ENCODE measurements around the gene KLHDC9.
"Not testable (repeated sequence)": the region's sequence is repeated elsewhere in the genome, so short reads cannot be mapped to it uniquely, and the experiment has no call there.

The KLHDC9 gene, protein sequence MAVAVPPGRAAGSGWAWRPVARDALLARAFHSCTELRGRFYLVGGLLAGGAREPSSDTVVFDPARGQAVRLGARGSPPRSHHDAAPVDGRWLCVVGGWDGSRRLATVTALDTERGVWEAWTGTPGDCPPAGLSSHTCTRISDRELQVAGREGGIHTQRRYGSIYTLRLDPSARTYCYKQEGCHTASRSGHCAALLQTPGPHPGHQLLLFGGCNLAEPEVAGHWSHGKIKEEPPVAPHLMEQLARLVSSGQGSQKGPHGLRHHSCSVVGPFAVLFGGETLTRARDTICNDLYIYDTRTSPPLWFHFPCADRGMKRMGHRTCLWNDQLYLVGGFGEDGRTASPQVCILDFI
- 0.07 to 1.2 (median 0.82) reads per million in 3 experiments for total RNA-seq

DNA sequence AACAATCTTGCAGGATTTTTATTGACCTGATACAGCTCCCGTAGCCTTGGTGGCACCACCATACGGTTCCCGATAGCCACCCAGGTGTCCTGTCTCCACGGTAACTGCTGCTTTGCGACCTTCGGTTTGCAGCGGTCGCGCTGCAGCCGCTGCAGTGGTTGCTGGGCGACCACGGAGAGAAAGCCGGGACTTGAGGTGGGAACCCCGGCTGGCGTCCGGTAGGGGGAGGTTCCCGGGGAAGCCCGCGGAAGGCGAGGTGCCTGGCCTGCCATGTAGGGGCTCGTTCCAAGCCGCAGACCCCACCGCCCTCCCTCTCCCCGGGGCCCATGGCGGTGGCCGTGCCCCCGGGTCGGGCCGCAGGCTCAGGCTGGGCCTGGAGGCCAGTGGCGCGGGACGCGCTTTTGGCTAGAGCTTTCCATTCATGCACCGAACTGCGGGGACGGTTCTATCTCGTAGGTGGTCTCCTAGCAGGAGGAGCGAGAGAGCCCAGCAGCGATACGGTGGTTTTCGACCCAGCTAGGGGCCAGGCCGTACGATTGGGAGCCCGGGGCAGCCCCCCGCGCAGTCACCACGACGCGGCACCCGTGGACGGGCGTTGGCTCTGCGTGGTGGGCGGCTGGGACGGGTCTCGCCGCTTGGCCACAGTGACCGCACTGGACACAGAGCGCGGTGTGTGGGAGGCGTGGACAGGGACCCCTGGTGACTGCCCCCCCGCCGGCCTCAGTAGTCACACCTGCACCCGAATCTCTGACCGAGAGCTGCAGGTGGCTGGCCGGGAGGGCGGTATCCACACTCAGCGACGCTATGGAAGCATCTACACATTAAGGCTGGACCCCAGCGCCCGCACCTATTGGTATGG is at the start of gene KLHDC9:
Gene KLHDC9 (plus strand): TSS at position 152 of the 859 bp plus-strand sequence. CDS start 175 bp downstream, at position 327.
- DNase-seq, result peak; percentile 62

DNA sequence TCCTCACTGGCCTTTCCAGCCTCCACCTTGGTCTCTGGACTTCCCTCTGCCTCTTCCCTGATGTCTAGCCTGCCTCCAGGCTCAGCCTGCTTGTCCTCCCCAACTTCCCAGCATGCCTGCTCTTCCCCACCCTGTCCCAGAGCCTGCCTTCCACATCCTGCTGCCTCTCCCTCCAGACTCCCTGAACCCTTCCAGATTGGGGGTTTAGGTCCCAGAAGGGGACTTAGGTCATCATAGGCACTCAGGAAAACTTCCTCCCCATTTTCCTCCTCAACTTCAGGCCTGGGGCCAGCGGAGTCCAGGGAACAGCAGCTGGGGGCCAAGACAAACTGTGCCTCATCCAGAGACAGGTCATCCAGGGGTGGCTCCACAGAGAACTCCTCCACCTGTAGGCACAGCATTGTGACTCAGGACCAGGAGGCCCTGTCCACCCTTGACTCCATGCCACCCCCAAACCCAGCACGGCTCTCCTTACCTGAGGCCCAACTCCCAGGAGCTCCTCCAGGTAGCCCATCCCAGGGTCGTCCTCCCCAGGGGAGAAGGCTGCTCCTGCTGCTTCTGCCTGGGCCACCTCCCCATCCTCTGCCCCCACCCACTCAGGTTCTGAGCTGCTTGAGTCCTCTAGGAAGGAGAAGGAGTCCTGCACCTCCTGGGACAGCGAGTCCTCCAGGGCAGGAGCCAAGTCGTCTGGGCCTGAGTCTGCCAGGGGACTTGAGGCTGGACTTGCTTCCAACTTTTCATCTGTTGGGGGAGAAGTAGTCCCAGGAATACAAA is 49.0 kb upstream of the KLHDC9 start:
- DNase-seq, result no peak

DNA sequence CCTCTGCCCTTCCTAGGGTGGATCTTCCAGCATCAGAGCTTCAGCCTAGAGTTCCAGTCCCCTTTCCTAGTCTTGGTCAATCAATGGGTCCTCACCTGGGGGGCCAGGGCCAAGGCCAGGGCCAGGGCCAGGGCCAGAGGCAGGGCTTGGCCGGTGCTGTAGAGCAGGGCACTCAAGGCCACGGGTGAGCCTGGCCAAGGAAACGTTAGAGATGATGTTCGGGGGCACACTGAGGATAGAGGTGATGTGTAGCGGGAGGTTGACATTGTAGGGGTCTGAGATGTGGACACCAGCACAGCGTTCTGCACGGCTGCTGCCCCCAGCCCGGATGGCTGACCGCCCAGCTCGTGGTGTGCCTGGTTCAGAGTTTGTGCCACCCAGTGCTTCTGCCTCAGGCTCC is 46.9 kb upstream of the KLHDC9 start:
- DNase-seq, result no peak

DNA sequence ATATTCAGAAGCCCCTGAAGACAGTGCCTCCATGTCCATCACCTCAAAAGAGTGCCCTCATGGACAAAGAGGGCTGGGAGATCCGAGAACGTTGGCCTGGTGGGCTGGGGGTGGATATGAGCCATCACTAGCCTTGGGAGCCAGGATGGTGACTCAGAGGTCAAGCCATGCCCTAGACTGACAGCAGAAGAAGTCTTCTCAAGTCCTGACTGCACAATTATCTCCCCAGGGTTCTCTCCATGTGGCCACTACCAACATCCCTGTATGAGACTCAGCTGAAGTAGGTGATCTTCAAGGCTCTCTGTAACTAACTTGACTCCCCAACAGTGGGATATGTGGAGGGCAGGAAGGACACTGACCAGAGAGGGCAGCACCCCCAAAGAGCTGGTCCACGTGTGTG is 45.3 kb upstream of the KLHDC9 start:
- no peak for DNase-seq

DNA sequence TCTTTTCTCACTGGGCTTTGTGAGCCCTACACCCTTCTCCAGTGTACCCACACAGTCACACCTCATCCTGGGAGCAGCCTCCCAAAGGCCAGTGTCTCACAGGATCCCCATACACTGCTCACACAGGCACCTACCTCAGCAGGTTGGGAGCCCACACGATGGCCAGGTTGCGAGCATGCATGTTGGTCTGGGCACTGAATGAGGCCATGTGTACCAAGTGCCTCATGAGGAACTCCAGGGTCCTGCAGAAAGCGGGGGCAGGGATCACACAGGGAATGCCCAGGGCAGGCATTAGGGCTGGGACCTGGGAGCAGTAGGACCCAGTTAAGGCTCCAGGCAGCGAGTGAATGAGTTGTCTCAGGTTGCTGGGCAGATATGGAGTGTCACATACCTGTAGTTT is 43.9 kb upstream of the KLHDC9 start:
- no peak for DNase-seq

DNA sequence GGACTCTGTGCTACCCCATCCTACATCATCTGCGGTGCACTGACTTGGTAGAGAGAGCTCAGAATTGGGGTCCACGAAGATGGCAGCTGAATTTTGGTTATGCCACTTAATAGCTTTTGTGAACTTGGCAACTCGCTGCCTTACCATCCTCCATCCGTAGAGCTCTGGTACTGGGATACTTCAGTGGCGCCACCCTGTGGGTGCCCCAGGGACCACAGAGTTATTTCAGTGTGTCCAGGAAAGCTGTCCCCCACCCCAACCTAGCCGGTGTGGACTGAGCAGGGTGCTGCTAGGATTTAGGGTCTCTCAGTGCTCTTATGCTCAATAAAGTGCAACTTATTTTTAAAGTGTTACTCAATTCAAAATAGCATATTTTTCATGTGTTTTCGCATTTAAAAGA is 43.4 kb upstream of the KLHDC9 start:
- no peak for DNase-seq

DNA sequence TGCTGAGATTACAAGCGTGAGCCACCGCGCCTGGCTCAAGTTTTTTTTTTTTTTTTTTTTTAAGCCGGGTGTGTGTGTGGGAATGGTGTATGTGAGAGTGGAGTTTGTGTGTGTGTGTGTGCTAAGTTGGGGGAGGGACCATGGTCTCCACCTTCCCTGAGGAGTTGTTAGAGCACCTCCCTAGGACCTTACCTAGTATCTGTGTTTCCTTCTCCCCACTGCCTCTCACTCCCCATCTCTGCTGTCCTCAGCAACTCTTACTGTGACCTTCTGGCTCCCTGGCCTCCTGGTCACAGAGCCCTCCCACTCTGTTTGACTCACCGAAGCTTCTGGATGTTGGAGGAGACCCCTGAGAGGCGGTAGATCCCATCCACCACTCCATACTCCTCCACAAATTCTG is 38.9 kb upstream of the KLHDC9 start:
- no peak for DNase-seq

DNA sequence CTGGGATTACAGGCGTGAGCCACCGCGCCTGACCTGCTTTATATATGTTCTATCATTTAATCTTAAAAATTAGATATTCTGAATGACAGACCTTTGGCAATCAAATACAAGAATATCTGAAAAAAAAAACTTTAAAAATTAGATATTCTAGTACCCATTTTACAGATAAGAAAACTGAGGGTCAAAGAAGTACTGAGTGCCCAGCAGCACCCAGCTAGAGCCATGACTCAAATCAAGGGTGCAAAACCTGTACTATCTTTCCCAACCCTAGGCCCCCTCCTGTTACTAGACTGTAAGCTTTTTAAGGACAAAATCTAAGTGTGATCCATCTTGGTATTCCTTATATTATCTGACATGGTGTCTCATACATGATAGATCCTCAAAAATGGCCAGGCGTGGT is 36.7 kb upstream of the KLHDC9 start:
- no peak for DNase-seq

DNA sequence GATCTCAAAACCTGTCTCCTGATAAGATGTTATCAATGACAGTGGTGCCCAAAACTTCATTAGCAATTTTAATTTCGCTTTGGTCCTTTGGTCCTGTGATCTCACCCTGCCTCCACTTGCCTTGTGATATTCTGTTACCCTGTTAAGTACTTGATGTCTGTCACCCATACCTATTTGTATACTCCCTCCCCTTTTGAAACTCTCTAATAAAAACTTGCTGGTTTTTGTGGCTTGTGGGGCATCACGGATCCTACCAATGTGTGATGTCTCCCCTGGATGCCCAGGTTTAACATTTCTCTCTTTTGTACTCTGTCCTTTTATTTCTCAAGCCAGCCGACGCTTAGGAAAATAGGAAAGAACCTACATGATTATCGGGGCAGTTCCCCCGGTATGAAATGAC is 34.2 kb upstream of the KLHDC9 start:
- not testable (repeated sequence) for DNase-seq

DNA sequence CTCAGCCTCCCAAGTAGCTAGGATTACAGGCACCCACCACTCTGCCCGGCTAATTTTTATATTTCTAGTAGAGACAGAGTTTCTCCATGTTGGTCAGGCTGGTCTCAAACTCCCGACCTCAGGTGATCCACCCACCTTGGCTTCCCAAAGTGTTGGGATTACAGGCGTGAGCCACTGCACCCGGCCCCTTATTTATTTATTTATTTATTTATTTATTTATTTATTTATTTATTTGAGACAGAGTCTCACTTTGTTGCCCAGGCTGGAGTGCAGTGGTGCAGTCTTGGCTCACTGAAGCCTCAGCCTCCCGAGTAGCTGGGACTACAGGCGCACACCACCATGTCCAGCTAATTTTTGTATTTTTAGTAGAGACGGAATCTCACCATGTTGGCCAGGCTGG is 32.5 kb upstream of the KLHDC9 start:
- not testable (repeated sequence) for DNase-seq

DNA sequence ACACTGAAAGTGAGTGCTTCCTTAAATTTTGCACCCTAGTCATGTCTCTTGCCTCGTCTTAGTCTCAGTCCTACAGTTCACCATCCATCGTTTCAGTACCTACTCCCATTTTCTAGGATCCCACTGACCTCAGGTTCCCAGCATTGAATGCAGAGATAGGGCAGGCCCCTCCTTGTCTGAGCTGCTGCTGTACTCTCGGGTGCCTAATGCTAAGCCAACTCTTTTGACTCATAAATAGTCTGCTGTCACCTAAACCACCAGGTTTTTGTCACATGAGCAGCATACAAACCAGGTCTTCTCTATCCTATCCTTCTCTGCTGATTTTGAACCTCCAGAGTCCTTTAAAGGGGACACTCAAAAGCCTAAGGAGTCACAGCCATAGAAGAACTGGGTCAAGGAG is 31.5 kb upstream of the KLHDC9 start:
- DNase-seq, result no peak

DNA sequence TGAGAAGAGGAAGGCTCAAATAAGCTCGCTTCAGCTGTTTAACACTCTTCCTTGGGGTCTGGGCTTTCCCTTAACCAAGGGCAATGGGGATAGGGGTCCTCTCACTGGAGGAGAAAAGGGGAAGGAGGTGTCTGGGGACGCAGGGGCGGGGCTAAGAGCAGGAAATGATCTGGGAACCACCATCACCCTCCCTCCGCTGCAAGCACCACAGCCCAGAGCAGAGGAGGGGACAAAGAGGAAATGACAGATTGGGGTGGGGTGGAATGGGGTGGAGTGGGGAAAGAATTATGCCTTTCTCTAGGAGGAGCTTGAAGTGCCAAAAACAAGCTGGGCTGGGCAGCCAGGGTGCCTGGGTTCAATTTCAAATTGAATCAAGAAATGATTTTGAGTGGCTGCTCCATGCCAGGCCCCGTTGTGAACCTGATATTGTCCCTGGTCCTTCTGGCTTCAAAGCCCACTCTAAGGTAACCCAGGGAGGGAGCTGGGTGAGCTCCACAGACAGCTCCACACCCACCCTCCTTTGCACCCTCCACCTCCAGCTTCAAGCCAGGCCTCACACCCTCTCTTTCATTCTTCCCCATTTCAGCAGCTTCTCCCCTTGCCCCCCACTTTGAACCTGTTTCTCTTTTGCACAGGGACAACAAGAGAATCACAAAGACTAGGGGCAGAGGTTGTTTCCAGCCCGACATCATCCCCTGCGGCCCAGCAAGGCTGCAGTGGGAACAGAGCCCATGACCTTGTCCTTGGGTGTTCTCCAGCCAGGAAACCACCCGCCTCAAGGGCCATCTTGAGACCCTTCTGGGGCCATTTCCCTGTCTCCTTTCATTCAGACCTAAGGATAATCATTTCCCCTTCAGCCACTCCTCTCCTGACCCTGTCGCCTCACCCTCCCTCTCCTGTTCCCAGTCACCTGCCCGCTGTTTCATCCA is 29.6 kb upstream of the KLHDC9 start:
- DNase-seq, result peak; percentile 84

DNA sequence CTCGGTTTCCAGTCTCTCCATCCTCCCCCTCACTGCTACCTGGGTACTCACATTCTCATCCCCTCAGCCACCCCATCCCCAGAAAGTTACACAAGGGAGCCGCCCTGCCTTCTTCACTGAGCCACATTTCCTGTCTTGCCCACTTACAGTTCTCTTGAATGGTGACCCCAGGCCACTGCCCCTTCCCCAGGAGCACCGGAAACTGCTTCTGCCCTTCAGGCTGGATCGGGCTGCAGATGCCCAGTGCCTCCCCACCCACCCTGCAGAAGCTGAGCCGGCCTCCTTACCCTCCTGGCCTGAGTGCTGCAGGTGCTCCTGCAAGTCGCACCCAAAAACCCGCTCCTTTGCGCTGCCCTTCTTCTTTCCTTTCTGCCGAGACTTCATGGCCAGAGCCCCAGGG is 28.9 kb upstream of the KLHDC9 start:
- DNase-seq, result peak; percentile 12

DNA sequence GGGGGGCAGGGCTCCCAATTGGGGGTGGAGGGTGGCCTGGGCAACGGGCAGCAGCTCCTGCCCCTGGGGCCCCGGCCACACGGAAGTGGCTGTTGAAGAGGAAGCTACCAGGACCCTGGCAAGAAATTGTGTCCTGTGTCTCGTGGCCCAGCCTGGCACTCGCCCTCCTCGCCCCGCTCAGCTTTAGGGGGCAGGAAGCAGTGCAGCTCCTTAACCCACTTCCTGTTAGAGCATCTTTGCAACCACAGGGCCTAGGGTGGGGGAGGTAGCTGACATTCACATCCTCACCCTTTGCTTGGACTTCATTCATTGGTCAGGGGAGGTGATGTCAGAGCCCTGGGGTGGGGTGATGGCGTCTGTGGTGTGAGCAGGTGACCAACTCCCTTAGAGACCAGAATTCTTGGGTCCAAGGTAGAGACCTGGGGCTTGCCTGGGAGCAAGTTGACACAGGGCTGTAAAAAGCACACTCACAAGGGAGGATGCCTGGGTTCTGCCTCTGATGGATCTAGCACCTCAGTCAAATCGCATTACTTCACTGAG is 28.4 kb upstream of the KLHDC9 start, which contains the start of gene ARHGAP30:
Gene ARHGAP30 (minus strand): TSS at position 161 of the 540 bp plus-strand sequence. CDS start 267 bp downstream, outside the sequence.
- peak; percentile 88 for DNase-seq

DNA sequence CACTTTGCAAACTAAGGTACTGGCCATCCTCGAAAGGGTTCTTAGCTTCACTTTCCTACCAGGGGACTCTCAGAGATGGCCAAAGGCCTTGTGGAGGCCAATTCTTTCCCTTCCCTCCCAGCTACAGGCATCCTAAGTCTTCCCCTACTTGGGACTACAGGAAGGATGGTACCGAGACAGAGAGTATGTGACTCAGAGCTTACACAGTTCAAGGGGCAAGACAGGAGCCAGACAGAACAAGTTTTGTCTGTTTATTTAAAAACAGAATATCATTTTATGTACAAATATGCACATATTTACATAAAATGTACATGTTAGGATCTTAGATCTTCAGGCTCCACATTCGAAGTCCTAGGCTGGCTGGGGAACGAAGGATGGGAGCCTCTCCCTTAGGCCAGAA is 27.4 kb upstream of the KLHDC9 start:
- no peak for DNase-seq

DNA sequence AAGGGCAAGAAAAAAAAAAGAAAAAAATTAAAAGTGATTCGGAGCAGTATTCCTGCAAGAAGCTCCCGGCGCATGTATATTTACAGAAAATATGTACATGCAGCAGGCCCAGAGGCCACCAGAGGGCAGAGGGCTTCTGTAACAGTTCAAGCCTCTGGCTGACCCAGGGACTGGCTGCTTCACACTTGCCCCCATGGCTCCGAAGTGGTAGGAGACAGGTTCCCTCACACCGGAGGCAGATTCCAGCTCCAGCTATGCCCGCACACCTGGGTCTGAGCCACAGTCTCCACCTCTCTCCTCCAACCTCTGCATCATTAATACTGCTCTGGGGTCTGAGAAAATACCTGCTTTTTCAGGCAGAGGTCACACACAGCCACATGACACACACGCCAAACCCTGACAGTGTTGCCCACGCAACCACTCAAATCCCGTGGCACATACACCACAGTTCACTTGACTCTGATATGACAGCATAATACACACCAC is 26.2 kb upstream of the KLHDC9 start:
- DNase-seq, result peak; percentile 30

DNA sequence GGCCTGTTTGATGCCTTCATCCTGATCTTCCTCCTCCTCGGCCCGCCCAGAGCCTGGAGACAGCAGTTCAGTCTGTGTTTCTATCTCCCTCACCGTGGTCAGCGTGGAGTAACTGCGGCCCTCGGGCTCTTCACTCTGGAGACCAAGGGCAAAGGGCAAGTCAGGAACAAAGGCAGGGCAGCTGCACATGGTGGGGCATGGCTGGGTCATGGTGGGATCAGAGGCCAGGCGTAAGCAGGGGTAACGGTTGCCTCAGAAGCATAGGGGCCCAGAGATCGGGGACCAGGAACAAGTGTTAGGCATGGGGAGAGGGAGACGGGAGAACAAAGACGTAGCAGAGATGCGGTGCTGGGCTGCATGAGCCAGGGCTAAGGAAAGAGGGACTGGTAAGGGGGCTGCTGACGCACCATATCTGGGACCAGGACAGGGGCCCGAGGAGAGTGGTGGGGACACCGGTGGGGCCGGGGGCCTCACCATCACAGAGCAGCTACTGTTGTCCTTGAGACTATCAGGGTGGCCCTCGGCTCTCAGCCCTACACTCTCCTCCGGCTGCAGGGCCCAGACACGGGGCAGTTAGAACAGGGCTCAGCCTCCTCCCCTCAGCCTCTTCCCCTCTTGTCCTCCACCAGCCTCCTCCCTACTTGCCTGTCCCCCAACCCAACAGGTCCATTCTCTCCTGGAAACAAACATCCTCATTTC is 25.3 kb upstream of the KLHDC9 start:
- no peak for DNase-seq

DNA sequence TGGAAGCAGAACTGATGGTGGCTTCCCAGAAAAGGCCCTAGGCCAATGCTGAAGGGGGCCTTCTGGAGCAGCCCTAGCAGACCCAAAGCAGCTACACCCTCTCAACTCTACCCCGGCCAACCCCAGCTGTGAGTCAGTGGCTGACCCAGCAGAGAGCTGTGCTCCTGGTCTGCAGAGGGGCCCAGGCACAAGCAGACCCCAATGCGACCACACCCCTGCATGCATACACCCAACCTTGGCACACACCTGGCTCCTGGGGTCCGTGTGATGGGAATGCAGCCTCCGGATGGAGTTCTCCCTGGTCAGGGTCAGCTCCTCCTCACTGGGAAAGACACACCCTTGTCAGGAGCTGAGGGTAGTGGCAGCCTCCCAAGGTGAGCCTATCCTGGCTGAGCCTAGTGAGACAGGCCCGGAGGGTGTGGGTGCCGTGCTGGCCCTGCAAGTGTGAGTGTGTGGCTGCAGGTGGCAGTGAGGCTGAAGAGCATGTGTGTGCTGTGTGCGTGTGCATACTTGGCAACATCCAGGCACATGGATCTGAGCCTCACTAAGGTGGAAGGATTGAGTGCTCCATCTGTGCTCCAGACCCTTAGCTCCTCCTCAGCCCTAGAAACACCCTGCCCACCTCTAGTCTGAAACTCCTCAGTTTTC is 24.6 kb upstream of the KLHDC9 start:
- no peak for DNase-seq

DNA sequence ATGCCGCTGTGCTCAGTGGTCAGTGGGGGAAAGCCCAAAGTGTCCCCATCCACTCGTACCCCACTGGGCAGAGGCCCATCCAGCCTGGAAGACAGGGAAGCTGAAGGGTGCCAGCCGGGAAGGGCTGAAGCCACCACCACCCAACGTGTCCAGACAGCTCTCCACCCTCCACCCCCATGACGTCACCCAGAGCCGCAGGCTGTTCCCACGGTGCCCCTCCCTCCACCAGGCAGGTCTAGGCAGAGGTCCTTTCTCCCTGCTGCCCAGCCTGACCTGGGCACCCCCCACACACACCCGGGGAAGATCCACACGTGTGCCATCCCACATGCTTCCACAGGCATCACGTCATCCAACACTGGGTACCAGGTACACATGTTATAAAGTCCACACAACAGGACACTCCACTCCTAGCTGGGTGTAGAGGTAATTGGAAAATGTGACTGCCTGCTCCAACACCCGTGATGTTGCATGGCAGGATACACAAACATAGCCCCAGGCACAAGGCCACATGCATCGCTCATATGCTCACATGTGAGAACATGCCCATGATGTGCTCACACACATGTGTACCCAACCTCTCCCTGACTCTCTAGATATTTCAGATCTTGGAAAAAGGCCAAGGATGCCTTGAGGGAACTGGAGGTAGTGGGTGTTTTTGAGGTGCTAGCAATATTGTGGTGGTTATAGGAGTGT is 23.3 kb upstream of the KLHDC9 start:
- DNase-seq, result no peak

DNA sequence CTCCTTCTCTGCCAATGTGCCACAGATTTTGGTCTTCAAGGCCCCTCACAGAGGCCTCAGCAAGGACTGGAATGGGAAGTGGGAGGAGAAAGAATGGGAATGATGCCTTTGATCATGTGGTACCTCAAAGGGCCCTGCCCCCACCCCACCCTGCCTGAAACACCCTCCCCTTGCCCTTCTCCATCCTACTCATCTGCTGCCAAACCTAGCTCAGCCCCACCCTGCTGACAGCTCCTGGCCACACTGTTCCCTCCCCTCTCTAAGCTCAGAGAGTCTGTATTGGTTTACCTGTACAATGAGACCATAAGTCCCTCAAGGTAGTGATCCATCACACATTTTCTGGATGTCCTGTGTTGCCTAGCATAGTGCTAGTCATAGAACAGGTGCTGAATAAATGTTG is 21.8 kb upstream of the KLHDC9 start:
- DNase-seq, result no peak
